GM13977 (cell line): ENCODE measurements around the gene TIMP1.

Experiments used
- DNase-seq: peaks from one replicate; pipeline ENCODE4 v3.0.0; 2012; ENCODE audit warnings: low spot score
- in situ Hi-C: fragments of 300-500 bp; cut with MboI; formaldehyde crosslinking; loops from one replicate; pipeline ENCODE4 v1.12.0; 2022; ENCODE audit warnings: low sequenced_read_pairs, low pct_unique_long_range_greater_than_20kb, mixed read lengths, inconsistent platforms; ENCODE audit not compliant: unreplicated experiment
- TF ChIP-seq, protein P1 (sequence below): IDR thresholded peaks from 2 replicates; pipeline ENCODE4 v1.5.1; 2012; ENCODE audit warnings: mild to moderate bottlenecking, control low read depth; ENCODE audit not compliant: insufficient read depth; ENCODE audit errors: extremely low read depth, missing control alignments

TIMP1 gene

DNA sequence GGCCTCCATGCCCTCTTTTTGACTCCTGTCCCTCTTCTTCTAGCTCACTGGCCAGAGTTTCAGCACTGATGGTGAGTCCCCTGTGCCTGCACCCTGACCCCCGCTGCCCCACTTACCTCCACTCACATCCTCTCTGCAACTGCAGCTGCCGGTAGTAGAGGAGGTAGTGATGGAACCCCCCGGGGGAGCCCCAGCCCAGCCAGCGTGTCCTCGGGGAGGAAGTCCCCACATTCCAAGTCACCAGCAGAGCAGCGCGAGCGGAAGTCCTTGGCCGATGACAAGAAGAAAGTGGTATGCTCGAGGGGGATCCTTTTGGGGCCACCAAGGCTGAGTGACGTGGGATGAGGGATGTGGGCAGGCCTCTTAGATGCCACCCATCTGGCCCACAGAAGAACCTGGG is 15.4 kb upstream of the TIMP1 start:
- TF ChIP-seq, protein P1, sequence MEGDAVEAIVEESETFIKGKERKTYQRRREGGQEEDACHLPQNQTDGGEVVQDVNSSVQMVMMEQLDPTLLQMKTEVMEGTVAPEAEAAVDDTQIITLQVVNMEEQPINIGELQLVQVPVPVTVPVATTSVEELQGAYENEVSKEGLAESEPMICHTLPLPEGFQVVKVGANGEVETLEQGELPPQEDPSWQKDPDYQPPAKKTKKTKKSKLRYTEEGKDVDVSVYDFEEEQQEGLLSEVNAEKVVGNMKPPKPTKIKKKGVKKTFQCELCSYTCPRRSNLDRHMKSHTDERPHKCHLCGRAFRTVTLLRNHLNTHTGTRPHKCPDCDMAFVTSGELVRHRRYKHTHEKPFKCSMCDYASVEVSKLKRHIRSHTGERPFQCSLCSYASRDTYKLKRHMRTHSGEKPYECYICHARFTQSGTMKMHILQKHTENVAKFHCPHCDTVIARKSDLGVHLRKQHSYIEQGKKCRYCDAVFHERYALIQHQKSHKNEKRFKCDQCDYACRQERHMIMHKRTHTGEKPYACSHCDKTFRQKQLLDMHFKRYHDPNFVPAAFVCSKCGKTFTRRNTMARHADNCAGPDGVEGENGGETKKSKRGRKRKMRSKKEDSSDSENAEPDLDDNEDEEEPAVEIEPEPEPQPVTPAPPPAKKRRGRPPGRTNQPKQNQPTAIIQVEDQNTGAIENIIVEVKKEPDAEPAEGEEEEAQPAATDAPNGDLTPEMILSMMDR = no peak
- in situ Hi-C loops = no loop called here
- no peak for DNase-seq

DNA sequence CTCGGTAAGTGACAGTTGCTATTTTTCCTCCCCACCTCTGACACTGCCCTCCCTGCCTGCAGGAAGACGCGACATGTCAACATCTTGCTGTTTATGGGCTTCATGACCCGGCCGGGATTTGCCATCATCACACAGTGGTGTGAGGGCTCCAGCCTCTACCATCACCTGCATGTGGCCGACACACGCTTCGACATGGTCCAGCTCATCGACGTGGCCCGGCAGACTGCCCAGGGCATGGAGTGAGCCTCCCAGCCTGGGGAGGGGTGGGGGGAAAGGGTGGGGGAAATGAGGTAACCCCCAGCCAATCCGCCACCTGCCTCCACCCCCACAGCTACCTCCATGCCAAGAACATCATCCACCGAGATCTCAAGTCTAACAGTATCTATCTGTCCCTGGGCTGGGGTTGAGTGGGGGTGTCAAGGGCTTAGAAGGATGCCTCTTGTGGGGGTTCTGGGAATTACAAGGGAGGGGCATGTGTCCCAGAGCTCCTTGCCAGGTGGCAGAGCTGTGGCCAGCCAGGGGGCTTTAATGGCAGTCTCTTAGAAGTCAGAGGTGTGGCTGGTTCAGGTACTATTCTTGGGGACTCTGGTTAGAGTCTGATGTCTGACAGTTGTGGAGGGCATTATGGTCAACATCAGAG is 13.5 kb upstream of the TIMP1 start:
- in situ Hi-C loops = no loop called here
- no peak for DNase-seq
- TF ChIP-seq, protein P1 = peak; percentile 34

DNA sequence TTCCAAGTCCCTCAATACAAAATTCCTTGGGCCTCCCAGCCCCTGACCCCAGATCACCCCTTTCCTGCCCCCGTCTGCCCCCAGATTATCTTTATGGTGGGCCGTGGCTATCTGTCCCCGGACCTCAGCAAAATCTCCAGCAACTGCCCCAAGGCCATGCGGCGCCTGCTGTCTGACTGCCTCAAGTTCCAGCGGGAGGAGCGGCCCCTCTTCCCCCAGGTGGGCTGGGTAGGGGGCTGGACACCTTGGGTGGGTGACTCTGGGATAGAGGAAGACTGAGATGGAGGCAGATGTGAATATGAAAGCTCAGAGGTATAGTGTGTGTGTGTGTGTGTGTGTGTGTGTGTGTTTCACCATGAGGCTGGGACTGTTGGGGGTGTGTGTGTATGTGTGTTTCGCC is 11.4 kb upstream of the TIMP1 start:
- in situ Hi-C loops = no loop called here
- TF ChIP-seq, protein P1 = no peak
- DNase-seq = no peak

DNA sequence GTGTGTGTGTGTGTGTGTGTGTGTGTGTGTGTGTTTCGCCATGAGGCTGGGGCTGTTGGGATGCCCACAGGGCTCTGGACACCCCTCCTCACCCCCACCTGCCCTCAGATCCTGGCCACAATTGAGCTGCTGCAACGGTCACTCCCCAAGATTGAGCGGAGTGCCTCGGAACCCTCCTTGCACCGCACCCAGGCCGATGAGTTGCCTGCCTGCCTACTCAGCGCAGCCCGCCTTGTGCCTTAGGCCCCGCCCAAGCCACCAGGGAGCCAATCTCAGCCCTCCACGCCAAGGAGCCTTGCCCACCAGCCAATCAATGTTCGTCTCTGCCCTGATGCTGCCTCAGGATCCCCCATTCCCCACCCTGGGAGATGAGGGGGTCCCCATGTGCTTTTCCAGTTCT is 11.0 kb upstream of the TIMP1 start:
- no peak for DNase-seq
- TF ChIP-seq, protein P1 = no peak
- in situ Hi-C loops = no loop called here

DNA sequence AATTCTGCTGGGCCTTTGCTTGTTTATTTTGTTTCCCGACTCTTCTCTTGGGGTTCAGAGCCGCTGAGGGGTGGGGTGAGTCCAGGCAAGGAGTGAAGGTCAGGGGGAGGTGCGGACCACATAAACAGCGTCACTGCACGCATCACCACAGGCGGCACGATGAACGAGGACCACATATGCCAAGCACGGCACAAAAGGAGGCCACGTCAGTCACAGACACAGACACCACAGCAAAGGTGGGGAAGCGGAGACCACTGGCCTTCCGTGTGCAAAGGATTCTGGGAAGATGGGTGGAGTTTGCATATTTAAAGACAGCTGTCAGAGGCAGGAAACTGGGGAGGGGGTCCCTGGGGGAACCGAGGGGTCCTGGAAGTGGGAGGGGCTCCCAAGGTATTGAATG is 10.3 kb upstream of the TIMP1 start:
- DNase-seq = no peak
- TF ChIP-seq, protein P1 = no peak
- in situ Hi-C loops = no loop called here

DNA sequence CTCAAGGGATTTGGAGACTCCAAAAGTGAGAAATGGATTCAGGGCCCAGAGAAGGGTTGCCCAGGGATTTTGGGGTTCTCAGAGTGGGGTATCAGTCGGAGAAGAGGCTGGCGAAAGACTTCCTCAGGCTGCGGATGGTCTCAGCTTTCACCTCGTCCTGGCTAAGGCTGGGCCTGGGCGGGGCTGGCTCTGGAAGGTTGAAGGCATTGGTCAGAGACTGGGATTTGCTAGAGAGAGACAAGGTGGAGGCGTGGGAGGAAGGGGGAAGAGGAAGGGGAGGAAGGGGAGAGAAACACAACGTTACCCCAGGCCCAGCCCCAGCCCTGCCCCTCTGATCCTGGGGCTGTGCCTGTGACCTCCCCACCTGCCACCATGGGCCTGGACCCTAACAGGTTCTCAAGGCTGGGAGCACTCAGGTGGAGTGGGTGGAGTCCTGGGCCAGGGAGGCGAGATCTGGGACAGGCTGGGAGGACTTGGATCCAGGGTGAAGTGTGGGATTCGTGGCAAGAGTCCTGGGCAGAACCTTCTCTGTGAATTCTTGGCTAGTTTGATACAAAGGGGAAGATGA is 9.4 kb upstream of the TIMP1 start:
- in situ Hi-C loops = no loop called here
- DNase-seq = no peak
- TF ChIP-seq, protein P1 = no peak
